Activated CD4-positive, alpha-beta T cell treated with anti-CD3 and anti-CD28 coated beads, Interleukin-2, amount 50 U/mL, for 24 hours (primary cell): ENCODE measurements around the gene KRT16.
"Not testable (repeated sequence)": the region's sequence is repeated elsewhere in the genome, so short reads cannot be mapped to it uniquely, and the experiment has no call there.

Source experiments
- DNase-seq, 2 donors: peaks; one replicate each; pipeline ENCODE4 v3.0.0-alpha.2; 2020; ENCODE audit warnings: low read depth in 1 of 2, low spot score in 1 of 2

The KRT16 gene

GRCh38 chr17:41612376-41613160, at the start of gene KRT16:
Gene KRT16, minus strand, starts transcription at chr17:41612767. Its CDS starts 79 bp downstream, at chr17:41612688.
- DNase-seq = not testable (repeated sequence)

- no peak for DNase-seq
These were observed 47.7 kb upstream of the KRT16 start for GRCh38 chr17:41660221-41660711.

- DNase-seq = no peak
These were observed 47.1 kb upstream of the KRT16 start for GRCh38 chr17:41659427-41660212.

GRCh38 chr17:41658846-41659245, 46.3 kb upstream of the KRT16 start:
- DNase-seq = no peak

GRCh38 chr17:41657936-41658335, 45.4 kb upstream of the KRT16 start:
- DNase-seq = no peak

GRCh38 chr17:41657176-41657754, 44.7 kb upstream of the KRT16 start:
- DNase-seq = no peak

DNA sequence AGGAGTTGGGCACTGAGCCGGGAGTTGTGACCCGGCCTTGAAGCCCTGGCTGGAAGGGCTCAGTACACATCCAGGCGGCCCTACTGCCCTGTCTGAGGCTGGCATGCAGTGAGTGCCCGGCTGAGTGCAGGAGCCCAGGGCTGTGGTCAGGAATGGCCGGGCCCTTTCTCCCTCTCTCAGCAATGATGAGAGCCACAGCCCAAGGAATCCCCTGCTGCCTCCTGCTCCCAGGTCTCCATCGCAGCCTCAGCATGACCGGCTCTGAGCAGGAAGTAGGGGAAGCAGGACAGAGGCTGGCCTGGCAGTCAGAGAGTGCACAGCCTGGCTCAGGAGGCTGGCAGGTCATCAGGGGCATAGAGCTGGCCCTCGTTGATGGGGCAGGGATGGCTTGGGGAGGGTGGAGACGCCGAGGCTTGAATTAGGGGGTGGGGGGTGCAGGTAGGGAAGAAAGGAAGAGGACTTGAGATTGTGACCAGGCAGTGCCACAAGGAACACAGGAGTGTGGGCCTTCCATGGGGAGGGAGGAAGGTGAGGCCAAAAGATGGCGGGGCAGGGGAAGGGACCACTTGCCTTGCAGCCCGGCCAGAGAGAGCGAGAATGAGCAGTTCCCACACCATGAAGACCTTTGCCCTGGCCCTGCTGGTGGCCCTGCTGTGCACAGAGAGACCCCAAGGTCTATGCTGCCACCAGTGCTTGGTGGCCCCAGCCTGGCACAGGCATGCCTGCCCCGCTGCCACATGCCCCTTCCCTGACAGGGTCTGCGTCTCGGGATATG, 43.9 kb upstream of the KRT16 start:
- no peak for DNase-seq

GRCh38 chr17:41655611-41656111, 43.1 kb upstream of the KRT16 start:
- no peak for DNase-seq

DNA sequence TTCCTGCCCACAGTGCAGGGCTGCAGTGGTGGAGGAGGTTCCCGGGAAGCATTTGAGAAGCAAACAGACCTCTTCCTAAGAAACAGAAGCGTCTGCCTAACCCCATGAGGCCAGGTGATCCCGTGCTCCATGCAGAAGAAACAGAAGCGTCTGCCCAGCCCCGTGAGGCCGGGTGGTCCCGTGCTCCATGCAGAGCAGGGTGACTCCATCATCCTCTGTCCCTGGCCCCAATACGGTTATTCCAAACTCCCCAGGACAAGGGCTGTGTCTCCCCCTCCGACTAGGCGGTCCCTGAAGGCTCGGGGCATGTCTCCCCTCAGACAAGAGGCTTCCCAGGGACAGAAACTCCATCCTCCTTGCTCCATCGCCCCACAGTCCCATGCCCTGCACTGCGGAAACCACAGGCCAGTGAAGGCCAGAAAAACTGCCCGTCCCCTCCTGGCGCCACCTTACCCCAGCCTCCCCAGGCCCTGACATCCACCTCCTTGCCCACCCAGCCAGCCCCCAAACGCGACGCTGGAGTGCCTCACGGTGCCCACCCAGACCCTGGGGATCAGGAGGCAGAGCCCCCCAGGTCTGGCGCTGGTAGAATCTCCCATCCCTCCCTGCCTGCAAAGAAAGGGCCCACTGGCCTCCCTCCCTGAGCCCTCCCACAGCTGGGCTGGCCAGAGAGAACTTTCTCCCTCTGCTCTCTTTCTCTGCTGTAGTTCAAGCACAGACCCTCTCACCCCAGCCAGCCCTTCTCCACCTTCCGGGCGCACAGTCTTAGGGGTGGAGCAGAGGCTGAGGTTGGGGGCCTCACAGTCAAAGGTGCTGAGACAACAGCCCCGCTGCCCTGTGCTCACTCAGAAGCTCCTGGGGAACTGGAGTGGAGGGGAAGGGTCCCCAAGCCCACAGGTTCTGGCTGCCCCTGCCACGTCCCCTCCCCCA, 42.4 kb upstream of the KRT16 start:
- no peak for DNase-seq

DNA sequence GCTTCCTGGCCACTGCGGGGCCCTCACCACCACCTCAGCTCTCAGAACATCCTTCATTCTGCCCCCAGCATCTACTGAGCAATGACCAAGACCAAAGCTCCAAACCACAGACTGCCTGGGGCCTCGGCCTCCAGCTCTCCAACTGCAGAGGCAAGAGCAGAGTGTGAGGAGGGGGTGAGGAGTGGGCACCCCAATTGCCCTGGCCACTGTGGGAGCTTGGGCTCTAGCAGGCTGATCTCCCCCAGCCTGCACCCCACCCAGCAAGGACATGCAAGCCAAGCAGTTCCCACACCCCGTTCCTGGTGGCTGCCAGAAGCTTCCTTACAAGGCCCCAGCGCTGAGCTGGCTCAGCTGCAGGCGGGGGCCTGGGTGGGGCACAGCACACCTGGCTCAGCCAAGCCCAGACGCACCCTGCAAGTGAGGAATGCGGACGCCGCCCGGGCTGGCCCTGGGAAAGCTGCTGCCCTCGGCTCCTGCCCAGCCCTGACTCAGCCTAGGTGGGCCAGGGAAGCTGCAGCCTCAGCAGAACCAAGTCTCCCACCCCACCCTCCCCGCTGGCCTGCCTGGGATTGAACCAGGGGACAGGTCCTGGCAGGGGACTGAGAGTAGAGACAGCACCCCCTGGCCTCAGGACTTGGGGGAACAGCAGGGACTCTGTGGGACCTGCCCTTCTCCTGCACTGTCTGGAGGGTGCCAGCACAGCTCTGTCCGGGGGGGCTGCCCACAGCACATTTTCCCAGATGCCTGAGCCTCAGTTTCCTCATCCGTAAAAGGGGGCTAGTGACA, 41.5 kb upstream of the KRT16 start:
- DNase-seq = no peak

GRCh38 chr17:41653421-41653820, 40.9 kb upstream of the KRT16 start:
- DNase-seq = no peak

- no peak for DNase-seq
These were observed 39.9 kb upstream of the KRT16 start for GRCh38 chr17:41652461-41652970.

DNA sequence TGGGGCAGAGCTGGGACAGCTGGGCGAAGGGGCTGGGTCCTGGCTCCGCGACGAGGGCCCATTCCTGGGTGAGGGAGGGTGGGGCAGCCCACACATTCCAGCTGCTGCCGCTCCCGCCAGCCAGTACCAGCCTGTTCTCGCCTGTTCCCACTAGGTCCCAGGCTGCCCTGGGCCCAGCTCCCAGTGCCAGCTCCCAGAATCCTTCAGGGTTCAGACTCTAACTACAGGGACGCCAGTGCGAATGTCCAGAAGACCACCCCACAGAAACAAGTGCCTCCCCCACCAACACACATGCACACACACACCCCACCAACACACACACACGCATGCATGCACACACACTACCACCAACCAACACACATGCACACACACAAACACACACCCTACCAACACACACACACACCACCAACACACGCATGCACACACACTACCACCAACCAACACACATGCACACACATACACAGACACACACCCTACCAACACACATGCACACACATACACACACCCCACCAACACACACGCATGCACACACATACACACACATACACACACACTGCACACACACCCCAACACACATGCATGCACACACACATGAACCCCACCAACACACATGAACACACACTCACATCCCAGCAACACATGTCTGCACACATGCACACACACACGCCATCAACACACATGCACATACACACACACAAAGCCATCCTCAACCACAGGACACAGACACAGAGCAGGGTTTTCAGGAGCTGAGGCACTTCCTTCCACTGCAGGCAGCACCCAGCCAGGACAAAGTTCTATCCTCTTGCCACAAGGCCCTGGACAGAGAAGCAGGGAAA, 39.3 kb upstream of the KRT16 start:
- no peak for DNase-seq

GRCh38 chr17:41650794-41651624, 38.4 kb upstream of the KRT16 start:
- no peak for DNase-seq

DNA sequence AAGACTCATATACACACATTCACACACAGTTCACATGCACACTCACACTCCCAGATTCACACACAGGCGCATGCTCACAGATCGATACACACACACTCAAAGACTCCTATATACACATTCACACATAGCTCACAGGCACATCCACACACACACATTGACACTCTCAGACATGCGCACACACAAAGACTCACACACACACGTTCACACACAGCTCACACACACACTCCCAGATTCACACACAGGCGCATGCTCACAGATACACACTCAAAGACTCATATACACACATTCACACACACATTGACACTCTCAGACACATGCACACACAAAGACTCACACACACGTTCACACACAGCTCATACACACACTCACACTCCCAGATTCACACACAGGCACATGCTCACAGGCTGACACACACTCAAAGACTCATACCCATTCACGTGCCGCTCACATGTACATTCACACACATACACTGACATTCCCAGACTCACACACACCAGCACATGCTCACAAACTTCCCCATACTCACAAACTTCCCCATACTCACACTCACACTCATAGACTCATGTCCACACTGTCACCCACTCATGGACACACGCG, 37.5 kb upstream of the KRT16 start:
- DNase-seq = no peak

GRCh38 chr17:41648411-41649195, 36.0 kb upstream of the KRT16 start:
- peak; percentile 67 to 70 for DNase-seq
